GM12878 (cell line): ENCODE measurements around the gene CLASP2. TPM values are rescaled to one million over a fixed set of nuclear protein-coding genes. Genes with fewer than 3 reads are reported as not detected.

Experiments
- ATAC-seq: fragments of 200-7000 bp; cut with Tn5 transposase; 3 replicates; pipeline ENCODE4 v1.9.1; 2020; ENCODE audit warnings: mild to moderate bottlenecking, moderate library complexity
- BruUV-seq: library from RNA; stranded (reverse); fragments of 400-500 nt; replicated peaks from 2 replicates; lab custom pipeline; 2021; lab: Mats Ljungman, UMichigan
- CTCF ChIA-PET: fragments of 300-600 bp; sonication (Branson Sonifier 250); formaldehyde crosslinking; extraction: SDS; loops from one replicate; lab custom pipeline; 2021; ENCODE audit warnings: inconsistent platforms; lab: Yijun Ruan, JAX
- POLR2A ChIA-PET: fragments of 350-600 bp; formaldehyde crosslinking; extraction: SDS; loops from one replicate; lab custom pipeline; 2021; ENCODE audit warnings: inconsistent platforms; lab: Charles Lee
- RAD21 ChIA-PET: fragments of 300-600 bp; sonication (Branson Sonifier 250); formaldehyde crosslinking; loops from one replicate; lab custom pipeline; 2023; ENCODE audit warnings: antibody characterized with exemption; ENCODE audit not compliant: unreplicated experiment; lab: Charles Lee
- SMC1A ChIA-PET: fragments of 300-600 bp; sonication (Branson Sonifier 250); formaldehyde crosslinking; loops from one replicate; lab custom pipeline; 2023; ENCODE audit not compliant: unreplicated experiment, uncharacterized antibody; lab: Charles Lee
- DNase-seq: peaks from one replicate; pipeline ENCODE4 v3.0.0-alpha.2; 2011; ENCODE audit warnings: low read depth, low spot score
- FAIRE-seq: peaks from 3 replicates; lab custom pipeline; 2011; peaks lifted over from hg19 to GRCh38; lab: Jason Lieb, UNC
- H2AFZ ChIP-seq: 2 replicates; pipeline ENCODE4 v1.6.0; 2011; ENCODE audit warnings: low read depth, low read length, control low read depth; ENCODE audit not compliant: control insufficient read depth
- H3K27ac ChIP-seq: 2 replicates; pipeline ENCODE4 v1.5.1; 2011; ENCODE audit warnings: control low read depth; ENCODE audit not compliant: control insufficient read depth, insufficient read depth
- H3K27me3 ChIP-seq, 2 experiments: replicated peaks in 1 of 2; 2 replicates each; pipeline versions ENCODE4 v1.6.0 to v1.6.1; 2011; ENCODE audit warnings: low read length in 1 of 2; ENCODE audit not compliant: control insufficient read depth in 2 of 2, insufficient read depth in 2 of 2
- H3K36me3 ChIP-seq, 2 experiments: 2 replicates each; pipeline ENCODE4 v1.5.1; 2011; ENCODE audit warnings: low read length in 1 of 2; ENCODE audit not compliant: control insufficient read depth in 2 of 2, insufficient read depth in 2 of 2
- H3K4me1 ChIP-seq: 2 replicates; pipeline ENCODE4 v1.6.1; 2011; ENCODE audit warnings: mild to moderate bottlenecking, low read length, moderate library complexity, mixed read lengths; ENCODE audit not compliant: control insufficient read depth, insufficient read depth
- H3K4me2 ChIP-seq: 2 replicates; pipeline ENCODE4 v1.6.0; 2011; ENCODE audit warnings: control low read depth; ENCODE audit not compliant: control insufficient read depth, insufficient read depth
- H3K4me3 ChIP-seq: fragments of 200-600 bp; sonication (generic); 2 replicates; pipeline ENCODE4 v1.5.1; 2016
- H3K79me2 ChIP-seq: 2 replicates; pipeline ENCODE4 v1.6.0; 2011; ENCODE audit warnings: low read length; ENCODE audit not compliant: control insufficient read depth, insufficient read depth
- H3K9ac ChIP-seq: 2 replicates; pipeline ENCODE4 v1.8.0; 2011; ENCODE audit warnings: low read length, control low read depth, mixed read lengths; ENCODE audit not compliant: control insufficient read depth, insufficient read depth
- H3K9me3 ChIP-seq: replicated peaks from 3 replicates; pipeline ENCODE4 v1.5.1; 2011; ENCODE audit warnings: mild to moderate bottlenecking, low read length; ENCODE audit not compliant: control insufficient read depth, insufficient read depth
- H4K20me1 ChIP-seq: 2 replicates; pipeline ENCODE4 v1.6.0; 2011; ENCODE audit not compliant: control insufficient read depth, insufficient read depth
- ASH2L ChIP-seq: fragments of 300-600, 200-600 bp; sonication (generic); IDR thresholded peaks from 2 replicates; pipeline ENCODE4 v1.6.1; 2017; ENCODE audit warnings: low read depth, mild to moderate bottlenecking, borderline replicate concordance
- EZH2 ChIP-seq: IDR thresholded peaks from 2 replicates; pipeline ENCODE4 v1.6.1; 2012; ENCODE audit warnings: low read depth, mild to moderate bottlenecking, control low read depth, inconsistent platforms, low read length, borderline replicate concordance; ENCODE audit not compliant: control insufficient read depth
- FOS ChIP-seq: IDR thresholded peaks from 3 replicates; pipeline ENCODE4 v1.6.1; 2011; ENCODE audit warnings: borderline replicate concordance; ENCODE audit not compliant: insufficient read length; ENCODE audit errors: extremely low read depth
- KDM1A ChIP-seq: fragments of 200-600 bp; sonication (generic); IDR thresholded peaks from 2 replicates; pipeline ENCODE4 v1.6.1; 2016; ENCODE audit warnings: borderline replicate concordance
- NR2C2 ChIP-seq: IDR thresholded peaks from 2 replicates; pipeline ENCODE4 v1.6.1; 2011; ENCODE audit warnings: borderline replicate concordance, low read depth; ENCODE audit not compliant: control insufficient read depth, insufficient read length
- RB1 ChIP-seq: fragments of 450-650 bp; formaldehyde crosslinking; IDR thresholded peaks from 2 replicates; pipeline ENCODE4 v1.6.1; 2017; ENCODE audit warnings: mild to moderate bottlenecking, borderline replicate concordance
- ZNF24 ChIP-seq: fragments of 450-650 bp; IDR thresholded peaks from 2 replicates; pipeline ENCODE4 v1.6.1; 2017; ENCODE audit warnings: antibody characterized with exemption, mild to moderate bottlenecking
- WGBS: methylation state at CpG from one replicate; pipeline ENCODE4 v1.1.6; 2016; ENCODE audit warnings: low lambda C conversion rate; ENCODE audit not compliant: insufficient replicate concordance, insufficient coverage; ENCODE audit errors: missing lambda C conversion rate; 5-methylcytosine and 5-hydroxymethylcytosine counted together
- in situ Hi-C: fragments of 300-500 bp; cut with MboI; formaldehyde crosslinking; loops from 9 replicates; pipeline ENCODE4 v1.14.3; 2018; ENCODE audit warnings: mixed read lengths
- intact Hi-C: fragments of 100-400 bp; cut with micrococcal nuclease; formaldehyde crosslinking; loops from one replicate; pipeline ENCODE4 v1.14.2; 2022; ENCODE audit not compliant: unreplicated experiment
- polyA plus RNA-seq, 11 experiments: library from polyadenylated mRNA; depleted of rRNA in 4 of 11; unstranded in 6 of 11; stranded (reverse) in 5 of 11; fragments of >200 nt; fragmentation: Nextera tagmentation in 4 of 11; fragmentation: Illumina TruSeq in 1 of 11; extraction: Ambion mirVana in 4 of 11; extraction: Trizol in 1 of 11; gene quantifications; 1 replicate in 1 of 11; 2 replicates in 10 of 11; pipeline versions ENCODE4 v1.2.1 to v1.2.3, GENCODE V29; 2011 to 2016; ENCODE audit warnings: inconsistent platforms in 2 of 11, missing spikeins in 2 of 11, low read depth in 1 of 11
- total RNA-seq, 4 experiments: library from RNA; depleted of rRNA in 3 of 4; stranded (reverse); fragments of >200 nt in 3 of 4; fragmentation: Illumina TruSeq in 1 of 4; extraction: Trizol in 1 of 4; gene quantifications; 2 replicates each; pipeline versions ENCODE4 v1.2.1 to v1.2.3, GENCODE V29; 2013 to 2021
- TF ChIP-seq, protein P1 (sequence below): fragments of 450-650 bp; IDR thresholded peaks from 2 replicates; pipeline ENCODE4 v1.6.1; 2017; ENCODE audit warnings: mild to moderate bottlenecking
- TF ChIP-seq, protein P2 (sequence below): IDR thresholded peaks from 2 replicates; pipeline ENCODE4 v1.6.1; 2012; ENCODE audit warnings: low read depth, low read length, improper control_type of control experiment
- TF ChIP-seq, protein P3 (sequence below): fragments of 450-650 bp; IDR thresholded peaks from 2 replicates; pipeline ENCODE4 v1.6.1; 2016; ENCODE audit warnings: mild to moderate bottlenecking

Gene CLASP2
- total and polyA plus RNA-seq, 10 of the 15 experiments (the other 5 are each of a cell fraction or from before 2014, with no cell fraction given) = 4.0 to 38.3 (median 26.8) TPM

DNA sequence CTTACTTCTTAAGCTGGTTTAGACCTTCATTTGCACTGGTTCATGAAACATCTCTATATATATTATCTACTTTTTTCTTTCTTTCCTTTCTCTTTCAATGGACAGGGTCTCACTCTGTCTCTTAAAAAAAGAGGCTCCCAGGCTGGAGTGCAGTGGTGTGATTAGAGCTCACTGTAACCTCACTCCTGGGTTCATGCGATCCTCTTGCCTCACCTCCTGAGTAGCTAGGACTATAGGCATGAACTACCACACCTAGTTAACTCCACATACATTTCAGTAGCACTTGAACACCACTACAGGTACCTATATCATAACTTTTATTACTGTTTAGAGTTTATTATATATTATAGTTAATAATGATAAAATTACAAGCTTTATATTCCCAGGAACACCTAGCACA, 160.8 kb downstream of the CLASP2 start:
- Histone ChIP-seq H4K20me1 (no peaks in the 10 kb centered on the region), H3K79me2 (no peaks in the 10 kb centered on the region), H3K4me3 (no peak overlapping the region), H3K4me1 (no peaks in the 10 kb centered on the region), H3K9ac (no peak overlapping the region), H2AFZ (no peak overlapping the region), H3K4me2 (no peak overlapping the region), H3K36me3 (peaks cover 0 to 4% of the 10 kb centered on the region in 2 experiments; a peak in 1 of 4 replicates), H3K27ac (no peak overlapping the region), H3K27me3 (no peaks in the 10 kb centered on the region), H3K9me3 (no peaks in the 10 kb centered on the region)
- POLR2A ChIA-PET = interaction anchor here (0.5 kb wide), 1 partner anchor 774 kb away, joined by 3 read pairs; no protein-coding TSS in a partner anchor
- CTCF ChIA-PET = interaction anchor here (0.8 kb wide), 1 partner anchor 217 kb away, joined by 3 read pairs; no protein-coding TSS in a partner anchor
- DNase-seq = no peak
- in situ Hi-C loops = no loop called here
- BruUV-seq = no TSS peak
- TF ChIP-seq, protein P1, sequence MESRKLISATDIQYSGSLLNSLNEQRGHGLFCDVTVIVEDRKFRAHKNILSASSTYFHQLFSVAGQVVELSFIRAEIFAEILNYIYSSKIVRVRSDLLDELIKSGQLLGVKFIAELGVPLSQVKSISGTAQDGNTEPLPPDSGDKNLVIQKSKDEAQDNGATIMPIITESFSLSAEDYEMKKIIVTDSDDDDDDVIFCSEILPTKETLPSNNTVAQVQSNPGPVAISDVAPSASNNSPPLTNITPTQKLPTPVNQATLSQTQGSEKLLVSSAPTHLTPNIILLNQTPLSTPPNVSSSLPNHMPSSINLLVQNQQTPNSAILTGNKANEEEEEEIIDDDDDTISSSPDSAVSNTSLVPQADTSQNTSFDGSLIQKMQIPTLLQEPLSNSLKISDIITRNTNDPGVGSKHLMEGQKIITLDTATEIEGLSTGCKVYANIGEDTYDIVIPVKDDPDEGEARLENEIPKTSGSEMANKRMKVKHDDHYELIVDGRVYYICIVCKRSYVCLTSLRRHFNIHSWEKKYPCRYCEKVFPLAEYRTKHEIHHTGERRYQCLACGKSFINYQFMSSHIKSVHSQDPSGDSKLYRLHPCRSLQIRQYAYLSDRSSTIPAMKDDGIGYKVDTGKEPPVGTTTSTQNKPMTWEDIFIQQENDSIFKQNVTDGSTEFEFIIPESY = no peak
- no peak for TF ChIP-seq RB1
- no peak for TF ChIP-seq ASH2L
- no peak for TF ChIP-seq ZNF24
- no peak for TF ChIP-seq FOS
- TF ChIP-seq, protein P2, sequence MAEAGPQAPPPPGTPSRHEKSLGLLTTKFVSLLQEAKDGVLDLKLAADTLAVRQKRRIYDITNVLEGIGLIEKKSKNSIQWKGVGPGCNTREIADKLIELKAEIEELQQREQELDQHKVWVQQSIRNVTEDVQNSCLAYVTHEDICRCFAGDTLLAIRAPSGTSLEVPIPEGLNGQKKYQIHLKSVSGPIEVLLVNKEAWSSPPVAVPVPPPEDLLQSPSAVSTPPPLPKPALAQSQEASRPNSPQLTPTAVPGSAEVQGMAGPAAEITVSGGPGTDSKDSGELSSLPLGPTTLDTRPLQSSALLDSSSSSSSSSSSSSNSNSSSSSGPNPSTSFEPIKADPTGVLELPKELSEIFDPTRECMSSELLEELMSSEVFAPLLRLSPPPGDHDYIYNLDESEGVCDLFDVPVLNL = no peak
- no peak for TF ChIP-seq EZH2
- no peak for TF ChIP-seq KDM1A
- TF ChIP-seq, protein P3, sequence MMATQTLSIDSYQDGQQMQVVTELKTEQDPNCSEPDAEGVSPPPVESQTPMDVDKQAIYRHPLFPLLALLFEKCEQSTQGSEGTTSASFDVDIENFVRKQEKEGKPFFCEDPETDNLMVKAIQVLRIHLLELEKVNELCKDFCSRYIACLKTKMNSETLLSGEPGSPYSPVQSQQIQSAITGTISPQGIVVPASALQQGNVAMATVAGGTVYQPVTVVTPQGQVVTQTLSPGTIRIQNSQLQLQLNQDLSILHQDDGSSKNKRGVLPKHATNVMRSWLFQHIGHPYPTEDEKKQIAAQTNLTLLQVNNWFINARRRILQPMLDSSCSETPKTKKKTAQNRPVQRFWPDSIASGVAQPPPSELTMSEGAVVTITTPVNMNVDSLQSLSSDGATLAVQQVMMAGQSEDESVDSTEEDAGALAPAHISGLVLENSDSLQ = no peak
- TF ChIP-seq NR2C2 = no peak
- SMC1A ChIA-PET = interaction anchor here (0.7 to 1.6 kb wide), 2 partner anchors 14 to 426 kb away, joined by 4 read pairs; no protein-coding TSS in a partner anchor
- 100% methylated on average over 1 of the region's 1 CpG for WGBS
- RAD21 ChIA-PET = no interaction called here
- ATAC-seq = no peak
- FAIRE-seq = no peak
- intact Hi-C loops = no loop called here
